Activated CD4-positive, alpha-beta T cell treated with anti-CD3 and anti-CD28 coated beads, Interleukin-2, amount 10 ng/mL, durations not matched to agents 24 days and 14 days (primary cell): Measurements from ENCODE around the gene PODNL1. TPM values are rescaled to one million over a fixed set of nuclear protein-coding genes. Genes with fewer than 3 reads are reported as not detected.

Experiments used
- DNase-seq: peaks from one replicate; pipeline ENCODE4 v3.0.0; 2022
- H3K27ac Mint-ChIP-seq: one replicate; pipeline ENCODE4 v1.8.0; 2022; ENCODE audit warnings: mild to moderate bottlenecking, mixed read lengths
- H3K27me3 Mint-ChIP-seq: one replicate; pipeline ENCODE4 v1.8.0; 2022; ENCODE audit warnings: mixed read lengths
- H3K36me3 Mint-ChIP-seq: one replicate; pipeline ENCODE4 v1.8.0; 2022; ENCODE audit warnings: low read depth, mild to moderate bottlenecking, mixed read lengths
- H3K4me1 Mint-ChIP-seq: one replicate; pipeline ENCODE4 v1.8.0; 2021; ENCODE audit warnings: mixed read lengths
- H3K4me3 Mint-ChIP-seq: one replicate; pipeline ENCODE4 v1.8.0; 2022; ENCODE audit warnings: mild to moderate bottlenecking, moderate library complexity, mixed read lengths
- H3K9me3 Mint-ChIP-seq: one replicate; pipeline ENCODE4 v1.8.0; 2021; ENCODE audit warnings: mixed read lengths
- intact Hi-C: fragments of 100-400 bp; cut with micrococcal nuclease; formaldehyde crosslinking; loops from one replicate; pipeline ENCODE4 v1.15.1; 2023
- total RNA-seq: library from RNA; stranded (reverse); gene quantifications from 2 replicates; pipeline ENCODE4 v1.2.3, GENCODE V29; 2022

PODNL1 gene
- not detected in 2 replicates for total RNA-seq

GRCh38 chr19:13938301-13939064, at the start of gene PODNL1:
TSS of gene PODNL1 (minus strand) at chr19:13938417. CDS start at chr19:13938181, 236 bp downstream.
- no peak within 1 kb of the TSS for H3K27ac Mint-ChIP-seq
- H3K36me3 Mint-ChIP-seq, result no peaks in the 10 kb centered on the region
- H3K4me1 Mint-ChIP-seq, result peaks cover 3% of the 10 kb centered on the region
- DNase-seq, result no peak
- H3K9me3 Mint-ChIP-seq, result no peaks in the 10 kb centered on the region
- intact Hi-C loops, result no loop called here
- peaks cover 11% of the 10 kb centered on the region for H3K27me3 Mint-ChIP-seq
- no peak within 1 kb of the TSS for H3K4me3 Mint-ChIP-seq

GRCh38 chr19:13987101-13987890, 49.1 kb upstream of the PODNL1 start:
- Mint-ChIP-seq H3K36me3 (peaks cover 25% of the 10 kb centered on the region), H3K4me1 (peaks cover 39% of the 10 kb centered on the region), H3K27ac (peak overlapping the region; percentile 95), H3K27me3 (no peaks in the 10 kb centered on the region), H3K4me3 (peak overlapping the region; percentile 80), H3K9me3 (no peaks in the 10 kb centered on the region)
- intact Hi-C loops, result loop anchor here (5.0 kb wide), 1 partner anchor 85 kb away; the partner anchor contains the start of gene MISP3
- DNase-seq, result no peak

- DNase-seq, result peak; percentile 99
- H3K36me3 Mint-ChIP-seq, result peaks cover 19% of the 10 kb centered on the region
- intact Hi-C loops, result loop anchor here (1.0 to 5.0 kb wide), 5 partner anchors 16 to 86 kb away; partner anchors contain the start of genes DCAF15, MISP3 and RFX1
- H3K27ac Mint-ChIP-seq, result peak overlapping the region; percentile 95
- H3K4me3 Mint-ChIP-seq, result peak overlapping the region; percentile 80
- H3K27me3 Mint-ChIP-seq, result no peaks in the 10 kb centered on the region
- peaks cover 43% of the 10 kb centered on the region for H3K4me1 Mint-ChIP-seq
- no peaks in the 10 kb centered on the region for H3K9me3 Mint-ChIP-seq
Measured at GRCh38 chr19:13986348-13986904, 48.2 kb upstream of the PODNL1 start.

GRCh38 chr19:13985771-13986347, 47.6 kb upstream of the PODNL1 start:
- intact Hi-C loops, result loop anchor here (1.0 to 5.0 kb wide), 5 partner anchors 16 to 86 kb away; partner anchors contain the start of genes DCAF15, MISP3 and RFX1
- DNase-seq, result no peak
- Mint-ChIP-seq H3K27me3 (no peaks in the 10 kb centered on the region), H3K27ac (peak overlapping the region; percentile 95), H3K36me3 (peaks cover 16% of the 10 kb centered on the region), H3K4me1 (peaks cover 43% of the 10 kb centered on the region), H3K4me3 (peak overlapping the region; percentile 80), H3K9me3 (no peaks in the 10 kb centered on the region)

- H3K9me3 Mint-ChIP-seq, result no peaks in the 10 kb centered on the region
- H3K27ac Mint-ChIP-seq, result peak overlapping the region; percentile 95
- peaks cover 15% of the 10 kb centered on the region for H3K36me3 Mint-ChIP-seq
- no peaks in the 10 kb centered on the region for H3K27me3 Mint-ChIP-seq
- H3K4me1 Mint-ChIP-seq, result peaks cover 41% of the 10 kb centered on the region
- intact Hi-C loops, result loop anchor here (5.0 kb wide), 1 partner anchor 87 kb away; the partner anchor contains the start of gene MISP3
- peak overlapping the region; percentile 64 for H3K4me3 Mint-ChIP-seq
- no peak for DNase-seq
Measured at GRCh38 chr19:13984875-13985741, 46.9 kb upstream of the PODNL1 start.

- intact Hi-C loops, result no loop called here
- H3K27me3 Mint-ChIP-seq, result no peaks in the 10 kb centered on the region
- no peak overlapping the region for H3K27ac Mint-ChIP-seq
- DNase-seq, result no peak
- no peaks in the 10 kb centered on the region for H3K9me3 Mint-ChIP-seq
- H3K4me3 Mint-ChIP-seq, result no peak overlapping the region
- H3K36me3 Mint-ChIP-seq, result peaks cover 9% of the 10 kb centered on the region
- H3K4me1 Mint-ChIP-seq, result peaks cover 34% of the 10 kb centered on the region
Measured at GRCh38 chr19:13984186-13984585, 46.0 kb upstream of the PODNL1 start.

- Mint-ChIP-seq H3K4me1 (peaks cover 28% of the 10 kb centered on the region), H3K27me3 (no peaks in the 10 kb centered on the region)
Measured at GRCh38 chr19:13983213-13983889, 45.1 kb upstream of the PODNL1 start.

GRCh38 chr19:13982773-13983172, 44.6 kb upstream of the PODNL1 start:
- H3K27me3 Mint-ChIP-seq, result no peaks in the 10 kb centered on the region
- no peaks in the 10 kb centered on the region for H3K9me3 Mint-ChIP-seq
- no peak overlapping the region for H3K4me3 Mint-ChIP-seq
- intact Hi-C loops, result no loop called here
- peaks cover 5% of the 10 kb centered on the region for H3K36me3 Mint-ChIP-seq
- no peak overlapping the region for H3K27ac Mint-ChIP-seq
- H3K4me1 Mint-ChIP-seq, result peaks cover 27% of the 10 kb centered on the region
- DNase-seq, result no peak

More at GRCh38 chr19:13983213-13983889, 45.1 kb upstream of the PODNL1 start:
- no peak for DNase-seq
- H3K27ac Mint-ChIP-seq, result no peak overlapping the region
- no peaks in the 10 kb centered on the region for H3K9me3 Mint-ChIP-seq
- no peak overlapping the region for H3K4me3 Mint-ChIP-seq
- peaks cover 5% of the 10 kb centered on the region for H3K36me3 Mint-ChIP-seq
- intact Hi-C loops, result no loop called here

GRCh38 chr19:13981988-13982501, 43.8 kb upstream of the PODNL1 start:
- no peaks in the 10 kb centered on the region for H3K9me3 Mint-ChIP-seq
- DNase-seq, result no peak
- no peak overlapping the region for H3K4me3 Mint-ChIP-seq
- no peak overlapping the region for H3K27ac Mint-ChIP-seq
- peaks cover 5% of the 10 kb centered on the region for H3K36me3 Mint-ChIP-seq
- H3K27me3 Mint-ChIP-seq, result no peaks in the 10 kb centered on the region
- peaks cover 21% of the 10 kb centered on the region for H3K4me1 Mint-ChIP-seq
- intact Hi-C loops, result no loop called here

- no peak overlapping the region for H3K4me3 Mint-ChIP-seq
- peaks cover 16% of the 10 kb centered on the region for H3K4me1 Mint-ChIP-seq
- intact Hi-C loops, result no loop called here
Measured at GRCh38 chr19:13981467-13981866, 43.2 kb upstream of the PODNL1 start.

GRCh38 chr19:13981021-13981420, 42.8 kb upstream of the PODNL1 start:
- Mint-ChIP-seq H3K9me3 (no peaks in the 10 kb centered on the region), H3K36me3 (peaks cover 5% of the 10 kb centered on the region), H3K27me3 (no peaks in the 10 kb centered on the region), H3K4me3 (no peak overlapping the region), H3K4me1 (peaks cover 14% of the 10 kb centered on the region), H3K27ac (no peak overlapping the region)
- no peak for DNase-seq
- intact Hi-C loops, result no loop called here

More at GRCh38 chr19:13981467-13981866, 43.2 kb upstream of the PODNL1 start:
- no peak for DNase-seq
- H3K27me3 Mint-ChIP-seq, result no peaks in the 10 kb centered on the region
- H3K9me3 Mint-ChIP-seq, result no peaks in the 10 kb centered on the region
- H3K36me3 Mint-ChIP-seq, result peaks cover 5% of the 10 kb centered on the region
- no peak overlapping the region for H3K27ac Mint-ChIP-seq

- Mint-ChIP-seq H3K36me3 (peaks cover 8% of the 10 kb centered on the region), H3K4me1 (peaks cover 8% of the 10 kb centered on the region), H3K27me3 (no peaks in the 10 kb centered on the region), H3K4me3 (no peak overlapping the region), H3K27ac (no peak overlapping the region), H3K9me3 (no peaks in the 10 kb centered on the region)
- intact Hi-C loops, result no loop called here
- DNase-seq, result no peak
Measured at GRCh38 chr19:13980340-13980739, 42.1 kb upstream of the PODNL1 start.
